Muscle of back (tissue), 13 donors: Measurements from ENCODE around the gene INCA1. TPM values are rescaled to one million over a fixed set of nuclear protein-coding genes. Genes with fewer than 3 reads are reported as not detected.
A peak's percentile ranks its signal among the peaks of the same experiment; 100 is the strongest.
"Not testable (repeated sequence)": the region's sequence is repeated elsewhere in the genome, so short reads cannot be mapped to it uniquely, and the experiment has no call there.

ENCODE experiments used
- DNase-seq, 3 donors: peaks; one replicate each; pipeline versions ENCODE4 v3.0.0 to v3.0.0-alpha.2; 2013
- long read RNA-seq, 9 donors: transcript quantifications; one replicate each; lab custom pipeline, GENCODE V29; 2026
- polyA plus RNA-seq, 10 donors: library from polyadenylated mRNA; unstranded; fragments of 120-200 nt; gene quantifications; one replicate each; pipeline ENCODE4 v1.2.1, GENCODE V29; 2013; ENCODE audit not compliant: insufficient read length in 10 of 10

Gene INCA1
- 1 to 10 TPM; 3.0 to 6.9 (median 4.2) TPM for polyA plus RNA-seq
- long read RNA-seq, donor 1, partial matches to known transcripts = 6 of 6 reads
- long read RNA-seq, donor 1, other reads (novel, unspliced or antisense) = 0 of 6 reads
- long read RNA-seq, donor 2, partial matches to known transcripts = 49 of 49 reads
- long read RNA-seq, donor 2, other reads (novel, unspliced or antisense) = 0 of 49 reads
- long read RNA-seq, donor 3 = 0 reads
- long read RNA-seq, donor 4 = 0 reads
- long read RNA-seq, donor 5 = 0 reads
- long read RNA-seq, donor 6, partial matches to known transcripts = 136 of 145 reads
- long read RNA-seq, donor 6, other reads (novel, unspliced or antisense) = 9 of 145 reads
- long read RNA-seq, donor 7 = 0 reads
- long read RNA-seq, donor 8 = 0 reads
- long read RNA-seq, donor 9 = 0 reads

GRCh38 chr17:4997302-4998026 is at the start of gene INCA1, which contains the start of gene KIF1C:
Gene INCA1 (minus strand): TSS chr17:4997522. CDS start chr17:4994437, 3,085 bp downstream.
Gene KIF1C (plus strand): TSS chr17:4997950. CDS start chr17:5000247, 2,297 bp downstream.
- peak; percentile 91 to 98 (median 94) for DNase-seq

- no peak for DNase-seq
Observed at GRCh38 chr17:5045496-5045895, 48.2 kb upstream of the INCA1 start.

- no peak for DNase-seq
Observed at GRCh38 chr17:5044630-5045029, 47.3 kb upstream of the INCA1 start.

- no peak for DNase-seq
Observed at GRCh38 chr17:5043524-5043923, 46.2 kb upstream of the INCA1 start.

- no peak for DNase-seq
Observed at GRCh38 chr17:5042157-5043022, 45.1 kb upstream of the INCA1 start.

GRCh38 chr17:5035315-5035714 is 38.0 kb upstream of the INCA1 start, which contains the start of gene SLC52A1:
Gene SLC52A1 (minus strand): TSS chr17:5035426. CDS start chr17:5034606, 820 bp downstream.
- DNase-seq = no peak

GRCh38 chr17:5034651-5035050 is 37.3 kb upstream of the INCA1 start:
- no peak for DNase-seq

GRCh38 chr17:5034063-5034462 is 36.7 kb upstream of the INCA1 start:
- no peak for DNase-seq

GRCh38 chr17:5033352-5034015 is 36.2 kb upstream of the INCA1 start:
- DNase-seq = no peak

- DNase-seq = no peak
Observed at GRCh38 chr17:5032865-5033264, 35.5 kb upstream of the INCA1 start.

GRCh38 chr17:5031365-5032082 is 34.2 kb upstream of the INCA1 start:
- peak; percentile 79 to 90 (median 86) for DNase-seq

GRCh38 chr17:5030168-5030567 is 32.8 kb upstream of the INCA1 start:
- DNase-seq = not testable (repeated sequence)

GRCh38 chr17:5027916-5028315 is 30.6 kb upstream of the INCA1 start:
- no peak for DNase-seq

- DNase-seq = no peak
Observed at GRCh38 chr17:5027299-5027698, 30.0 kb upstream of the INCA1 start.

- DNase-seq = no peak
Observed at GRCh38 chr17:5024604-5025003, 27.3 kb upstream of the INCA1 start.

GRCh38 chr17:5023588-5024147 is 26.3 kb upstream of the INCA1 start:
- no peak for DNase-seq

GRCh38 chr17:5022171-5022711 is 24.9 kb upstream of the INCA1 start:
- no peak for DNase-seq

- no peak for DNase-seq
Observed at GRCh38 chr17:5020502-5021023, 23.2 kb upstream of the INCA1 start.

- DNase-seq = no peak
Observed at GRCh38 chr17:5019475-5019956, 22.2 kb upstream of the INCA1 start.
